ENCODE data around the gene ARF3.
A peak's percentile ranks its signal among the peaks of the same experiment; 100 is the strongest.

ARF3 gene

GRCh38 chr12:48957141-48958048 is at the start of gene ARF3:
TSS of gene ARF3 (minus strand) at chr12:48957487. CDS start at chr12:48941095, 16,392 bp downstream.
- DNase-seq (ENCODE audit: low read depth), result peak; percentile 70

- DNase-seq (ENCODE audit: low read depth), result no peak
These were observed 43.1 kb upstream of the ARF3 start for GRCh38 chr12:49000346-49000745.

DNA sequence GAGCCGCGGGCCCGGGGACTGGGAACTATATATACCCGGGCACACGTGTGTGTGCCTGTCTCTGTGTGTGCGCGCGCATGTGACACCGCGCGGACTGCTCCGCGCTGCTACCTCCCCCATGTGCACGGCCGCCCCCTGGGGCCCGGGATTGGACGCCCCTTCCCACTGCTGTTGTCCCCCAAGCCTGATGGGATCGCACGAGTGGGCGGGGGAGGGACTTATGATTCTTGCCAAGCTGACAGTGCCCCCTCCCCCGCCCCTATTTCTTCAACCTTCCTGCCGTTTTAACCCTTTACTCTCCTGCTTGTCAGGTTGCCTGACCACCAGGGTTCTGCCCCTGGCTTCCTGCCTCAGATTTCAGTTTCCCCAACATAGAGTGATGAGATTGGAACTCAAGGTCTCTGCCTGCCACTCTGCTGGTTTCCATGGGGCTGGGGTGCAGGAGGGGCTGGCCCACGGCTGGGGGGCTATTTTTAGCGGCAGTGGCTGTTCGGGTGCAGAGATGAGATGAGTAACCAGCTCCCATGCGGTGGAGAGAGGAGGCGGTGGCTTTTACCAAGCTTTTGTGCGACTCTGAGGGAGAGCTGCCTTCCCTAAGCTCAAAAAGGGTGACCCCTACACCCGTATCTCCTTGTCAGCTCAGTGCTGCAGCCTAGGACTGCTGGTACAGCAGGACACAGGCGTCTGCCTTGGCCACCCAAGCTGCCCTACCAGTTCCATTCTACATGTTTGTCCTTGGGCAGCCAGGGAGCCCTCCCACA is 42.3 kb upstream of the ARF3 start, which contains the start of gene DDN:
DDN (minus strand) TSS at position 5 of the 761 bp plus-strand sequence. CDS start 88 bp downstream, outside the sequence.
- DNase-seq (ENCODE audit: low read depth), result no peak

- DNase-seq (ENCODE audit: low read depth), result no peak
These were observed 41.4 kb upstream of the ARF3 start for GRCh38 chr12:48998497-48999353.

DNA sequence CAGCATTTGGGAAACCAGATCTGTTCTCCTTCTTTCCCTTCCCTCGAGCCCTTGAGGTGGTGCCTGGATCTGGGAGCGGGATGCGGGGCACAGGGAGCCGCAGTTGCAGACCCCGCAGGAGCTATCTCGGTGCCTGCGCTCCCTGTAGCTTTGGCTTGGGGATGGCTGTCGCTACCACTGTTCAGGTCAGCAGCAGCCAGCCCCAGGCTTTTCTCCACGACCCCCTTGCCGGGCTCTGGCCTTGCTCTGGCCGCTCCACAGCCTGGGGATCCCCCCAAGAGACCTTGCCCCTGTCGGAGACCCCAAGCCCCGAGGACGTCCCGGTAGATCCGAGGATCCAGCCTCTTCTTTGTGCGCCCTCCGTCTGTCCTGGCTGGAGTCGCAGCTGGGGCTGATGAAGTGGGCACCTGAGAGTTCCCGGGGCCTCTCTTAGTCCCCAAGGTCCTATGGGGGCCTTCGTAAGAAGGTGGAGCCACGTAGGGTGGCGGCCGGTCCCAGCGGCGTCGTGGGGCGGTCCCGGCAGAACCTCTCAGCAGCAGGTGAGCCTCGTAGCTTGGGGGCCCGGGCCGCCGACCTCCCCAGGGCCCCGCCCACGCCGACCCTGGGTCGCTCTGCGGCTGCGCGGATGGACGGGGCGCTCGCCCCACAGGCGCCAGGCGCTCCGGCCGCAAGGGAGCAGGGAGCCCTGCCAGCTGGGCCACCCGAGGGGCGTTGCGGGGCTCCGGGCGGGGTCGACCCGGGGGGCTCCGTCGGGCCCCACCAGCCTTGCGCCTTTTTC is 40.6 kb upstream of the ARF3 start:
- no peak for DNase-seq (ENCODE audit: low read depth)

- DNase-seq (ENCODE audit: low read depth), result no peak
These were observed 39.8 kb upstream of the ARF3 start for GRCh38 chr12:48996794-48997718.

GRCh38 chr12:48995086-48995879 is 38.0 kb upstream of the ARF3 start:
- DNase-seq (ENCODE audit: low read depth), result no peak

DNA sequence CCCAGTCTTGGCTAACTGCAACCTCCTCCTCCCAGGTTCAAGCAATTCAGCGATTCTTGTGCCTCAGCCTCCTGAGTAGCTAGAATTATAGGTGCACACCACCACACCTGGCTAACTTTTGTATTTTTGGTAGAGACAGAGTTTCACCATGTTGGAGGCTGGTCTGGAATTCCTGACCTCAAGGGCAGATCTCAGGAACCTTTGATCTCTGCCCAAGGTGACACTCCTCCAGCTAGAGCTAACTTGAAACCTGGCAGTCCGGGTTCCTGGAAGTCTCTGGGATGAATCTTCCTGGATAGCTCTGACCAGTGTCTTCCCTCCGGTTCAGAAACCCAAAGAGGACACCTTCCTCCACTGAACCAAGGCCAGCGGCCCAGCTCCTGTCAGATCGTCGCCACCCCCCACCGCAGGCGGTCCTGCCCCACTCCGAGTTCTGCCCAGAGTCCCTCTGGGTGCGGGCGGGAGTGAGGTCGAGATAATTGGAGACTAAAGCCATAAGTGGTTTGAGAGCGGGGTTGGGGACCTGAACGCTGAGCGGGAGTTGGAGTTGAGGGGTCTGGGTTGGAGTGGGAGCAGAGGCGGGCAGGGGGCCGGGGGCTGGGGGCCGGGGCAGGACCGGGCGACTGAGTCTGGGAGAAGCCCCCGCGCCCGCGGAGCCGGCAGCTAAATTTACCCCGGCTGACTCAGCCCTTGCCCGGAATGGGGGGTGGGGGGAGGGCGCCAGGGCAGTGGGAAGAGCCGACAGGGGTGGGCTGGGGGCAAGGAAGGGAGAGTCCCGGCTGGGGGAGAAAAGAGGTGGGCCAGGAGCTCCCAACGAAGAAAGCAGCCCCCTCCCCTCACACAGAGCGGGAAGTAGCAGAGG is 37.2 kb upstream of the ARF3 start:
- DNase-seq (ENCODE audit: low read depth), result no peak

DNA sequence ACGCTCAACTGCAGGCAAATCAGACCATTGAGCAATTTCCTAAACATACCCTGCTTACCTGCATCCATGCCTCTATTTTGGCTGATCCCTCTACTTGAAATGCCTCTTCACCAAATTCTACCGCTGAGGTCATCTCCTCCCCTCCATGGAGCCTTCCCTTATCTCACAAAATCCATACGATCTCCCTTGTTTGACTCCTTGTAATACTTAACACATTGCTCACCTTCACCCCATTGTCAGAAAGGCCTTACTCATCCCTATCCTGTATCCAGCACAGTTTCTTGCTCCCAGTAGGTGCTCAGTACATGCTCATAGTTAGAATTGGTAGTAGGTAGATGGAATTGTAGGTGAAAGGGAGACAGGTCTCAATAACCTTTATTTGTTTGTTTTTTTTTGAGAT is 36.5 kb upstream of the ARF3 start:
- DNase-seq (ENCODE audit: low read depth), result no peak

GRCh38 chr12:48991247-48992050 is 34.2 kb upstream of the ARF3 start:
- no peak for DNase-seq (ENCODE audit: low read depth)

GRCh38 chr12:48990552-48990951 is 33.3 kb upstream of the ARF3 start:
- DNase-seq (ENCODE audit: low read depth), result no peak

DNA sequence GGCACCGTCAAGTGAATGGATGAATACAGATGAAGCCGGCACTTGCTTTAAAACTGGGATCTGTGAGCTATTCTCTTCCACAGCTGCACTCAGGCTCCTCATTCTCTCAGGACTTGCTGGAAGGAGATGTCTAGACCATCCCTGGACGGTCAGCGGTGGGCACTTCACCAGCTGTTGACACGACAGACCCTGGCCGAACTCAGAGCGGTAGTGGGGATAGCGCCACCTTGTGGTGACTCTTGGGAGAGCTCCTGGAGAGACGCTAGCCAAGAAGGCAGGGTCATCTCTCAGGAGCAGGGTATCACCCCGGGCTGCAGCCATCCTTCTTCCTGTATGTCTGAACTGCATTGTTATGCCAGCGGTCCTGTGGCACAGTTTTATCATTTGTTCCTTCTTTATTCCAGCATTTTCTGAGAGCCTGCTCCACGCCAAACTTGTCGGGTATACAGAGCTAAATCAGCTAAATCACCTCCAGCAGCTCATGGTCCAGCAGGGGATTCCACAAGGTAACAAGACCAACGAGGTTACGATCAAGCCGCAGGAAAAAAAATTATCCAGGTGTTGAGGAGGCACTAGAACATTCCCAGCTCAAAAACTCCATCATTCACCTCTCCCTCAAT is 30.9 kb upstream of the ARF3 start:
- DNase-seq (ENCODE audit: low read depth), result peak; percentile 61

DNA sequence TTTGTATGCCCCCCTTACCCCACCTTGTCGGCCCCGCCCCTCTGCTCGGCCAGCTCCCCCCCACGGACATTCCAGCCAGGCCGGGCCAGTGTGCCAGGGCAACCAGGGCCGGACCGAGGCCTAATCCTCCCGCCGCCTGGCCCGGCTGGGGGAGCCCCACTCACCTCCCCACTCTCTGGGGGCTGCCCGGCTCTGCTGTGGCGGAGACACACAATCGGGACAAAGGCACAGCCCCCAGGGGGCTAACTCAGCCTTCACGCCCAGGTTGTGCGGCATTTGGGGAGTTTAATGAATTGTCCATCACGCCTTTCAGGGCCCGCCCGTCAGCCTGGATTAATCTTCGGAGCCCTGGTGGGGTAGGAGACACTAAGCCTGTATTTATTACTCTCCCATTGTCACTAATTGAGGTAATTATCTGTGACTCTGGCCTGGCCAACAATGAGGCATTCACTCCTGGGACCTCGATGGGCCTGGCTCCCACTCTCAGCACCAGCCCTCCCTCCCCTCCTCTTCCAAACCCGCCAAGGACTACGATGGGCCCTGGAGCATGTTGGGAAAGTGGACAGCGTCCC is 29.5 kb upstream of the ARF3 start:
- DNase-seq (ENCODE audit: low read depth), result no peak

DNA sequence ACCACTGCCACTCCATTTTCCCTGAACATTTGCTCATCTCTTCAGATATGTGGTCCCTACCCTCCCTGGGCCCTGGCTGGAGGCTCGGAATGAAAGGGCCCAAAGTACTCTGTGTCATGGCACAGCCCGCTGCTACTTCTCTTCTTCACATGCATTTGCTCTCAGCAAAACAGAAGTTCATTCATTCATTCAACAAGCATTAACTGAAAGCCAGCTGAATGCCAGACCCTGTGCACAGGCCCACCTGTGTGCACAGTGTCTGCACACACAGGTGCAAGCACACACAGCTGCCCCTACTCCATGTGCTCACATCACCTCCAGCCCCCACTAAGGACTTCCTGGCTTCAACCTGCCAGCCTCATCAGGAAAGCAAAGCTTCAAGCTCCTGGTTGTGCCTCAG is 28.6 kb upstream of the ARF3 start:
- DNase-seq (ENCODE audit: low read depth), result no peak

DNA sequence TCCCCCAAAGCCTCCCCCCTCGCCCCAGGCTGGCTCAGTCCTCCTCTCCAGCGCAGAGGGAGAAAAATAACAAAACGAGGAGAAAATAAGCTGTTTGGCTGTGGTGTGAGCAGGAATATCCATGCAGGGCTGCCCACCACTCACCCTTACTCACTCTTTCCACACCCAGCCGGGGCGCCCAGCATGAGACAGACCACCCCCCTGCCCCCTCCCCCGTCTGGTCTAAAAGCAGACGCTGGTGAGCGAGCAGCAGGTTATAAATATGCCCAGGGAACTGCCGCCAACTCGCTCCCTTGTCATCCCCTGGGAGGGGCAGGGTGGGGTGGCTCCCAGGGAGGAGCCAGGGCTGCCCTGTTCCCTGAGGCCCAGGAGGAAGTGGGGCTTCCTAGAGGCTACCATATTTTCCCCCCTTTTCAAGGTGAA is 28.2 kb upstream of the ARF3 start:
- DNase-seq (ENCODE audit: low read depth), result no peak

DNA sequence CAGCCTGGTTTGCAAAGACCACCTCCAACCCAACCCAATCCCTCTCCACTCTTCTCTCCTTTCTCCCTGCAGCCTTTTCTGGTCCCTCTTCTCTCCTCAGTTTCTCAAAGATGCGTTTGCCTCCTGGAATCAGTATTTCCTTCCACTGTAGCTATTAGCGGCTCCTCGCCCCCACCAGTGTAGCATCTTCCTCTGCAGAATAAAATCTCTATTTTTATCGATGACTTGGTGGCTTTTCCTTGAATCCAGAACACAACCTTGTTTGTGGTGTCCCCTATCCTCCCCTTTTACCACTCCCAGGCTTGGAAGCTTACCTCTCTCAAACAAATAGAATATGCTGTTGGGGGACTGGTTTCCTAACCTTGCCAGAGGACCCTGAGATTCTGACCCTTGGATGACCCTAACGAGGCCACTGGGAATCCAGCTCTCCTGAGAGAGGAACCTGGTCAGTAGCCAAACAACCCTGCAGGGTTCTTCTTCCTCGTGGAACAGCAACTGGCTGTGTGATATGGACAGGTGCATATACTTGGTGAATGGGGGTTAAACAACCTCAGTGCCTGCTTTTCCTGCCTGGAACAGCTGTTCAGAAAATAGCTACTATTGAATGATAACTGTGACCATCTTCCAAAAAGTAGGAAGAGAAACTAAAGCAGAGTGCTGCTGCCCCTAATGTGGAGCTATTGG is 25.3 kb upstream of the ARF3 start:
- DNase-seq (ENCODE audit: low read depth), result no peak

Data from stimulated activated CD8-positive, alpha-beta memory T cell treated with anti-CD3 and anti-CD28 coated beads, Interleukin-15, amount 100 ng/mL, for 24 hours (primary cell).